Activated effector memory CD4-positive, alpha-beta T cell treated with Interleukin-2 at 50 U/mL for 16 hours (primary cell): Measurements from ENCODE around the gene RSRC2.
A peak's percentile ranks its signal among the peaks of the same experiment; 100 is the strongest.
"Not testable (repeated sequence)": the region's sequence is repeated elsewhere in the genome, so short reads cannot be mapped to it uniquely, and the experiment has no call there.

Experiments
- DNase-seq: peaks from one replicate; pipeline ENCODE4 v3.0.0-alpha.2; 2020

Gene RSRC2

GRCh38 chr12:122526683-122527477 is at the start of gene RSRC2, which contains the start of gene KNTC1:
TSS of gene RSRC2 (minus strand) at chr12:122526936. CDS start at chr12:122526853, 83 bp downstream.
TSS of gene KNTC1 (plus strand) at chr12:122527249. CDS start at chr12:122530064, 2,815 bp downstream.
- DNase-seq, result peak; percentile 97

DNA sequence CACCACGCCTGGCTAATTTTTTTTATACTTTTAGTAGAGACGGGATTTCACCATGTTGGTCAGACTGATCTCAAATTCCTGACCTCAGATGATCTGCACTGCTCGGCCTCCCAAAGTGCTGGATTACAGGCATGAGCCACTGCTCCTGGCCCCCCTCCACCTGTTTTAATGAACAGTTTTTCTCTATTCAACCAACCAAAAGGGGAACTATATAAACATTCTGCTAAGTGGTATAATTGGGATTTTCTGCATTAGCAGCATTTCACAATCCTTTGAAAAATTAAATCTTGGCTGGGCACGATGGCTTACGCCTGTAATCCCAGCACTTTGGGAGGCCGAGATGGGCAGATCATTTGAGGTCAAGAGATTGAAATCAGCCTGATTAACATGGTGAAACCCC is 45.1 kb upstream of the RSRC2 start:
- no peak for DNase-seq

DNA sequence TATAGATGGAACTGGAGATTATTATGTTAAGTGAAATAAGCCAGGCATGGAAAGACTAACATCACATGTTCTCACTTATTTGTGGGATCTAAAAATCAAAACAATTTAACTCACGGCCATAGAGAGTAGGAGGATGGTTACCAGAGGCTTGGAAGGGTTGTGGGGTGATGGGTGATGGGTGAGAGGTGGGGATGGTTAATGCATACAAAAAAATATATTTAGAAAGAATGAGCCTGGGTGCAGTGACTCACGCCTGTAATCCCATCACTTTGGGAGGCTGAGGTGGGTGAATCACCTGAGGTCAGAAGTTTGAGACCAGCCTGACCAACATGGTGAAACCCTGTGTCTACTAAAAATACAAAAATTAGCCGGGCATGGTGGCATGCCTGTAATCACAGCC is 43.3 kb upstream of the RSRC2 start:
- not testable (repeated sequence) for DNase-seq

GRCh38 chr12:122569288-122569687 is 42.6 kb upstream of the RSRC2 start:
- DNase-seq, result no peak

DNA sequence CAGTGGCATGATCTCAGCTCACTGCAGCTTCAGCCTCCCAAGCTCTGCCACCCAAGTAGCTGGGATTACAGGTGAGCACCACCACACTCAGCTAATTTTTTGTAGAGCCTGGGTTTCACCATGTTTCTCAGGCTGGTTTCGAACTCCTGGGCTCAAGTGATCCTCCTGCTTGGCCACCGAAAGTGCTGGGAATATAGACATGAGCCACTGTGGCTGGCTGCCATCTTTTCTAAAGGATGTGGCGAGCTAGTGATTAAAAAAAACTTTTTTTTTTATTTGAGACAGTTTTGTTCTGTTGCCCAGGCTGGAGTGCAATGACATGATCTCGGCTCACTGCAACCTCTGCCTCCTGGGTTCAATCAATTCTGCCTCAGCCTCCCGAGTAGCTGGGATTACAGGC is 40.1 kb upstream of the RSRC2 start:
- DNase-seq, result not testable (repeated sequence)

DNA sequence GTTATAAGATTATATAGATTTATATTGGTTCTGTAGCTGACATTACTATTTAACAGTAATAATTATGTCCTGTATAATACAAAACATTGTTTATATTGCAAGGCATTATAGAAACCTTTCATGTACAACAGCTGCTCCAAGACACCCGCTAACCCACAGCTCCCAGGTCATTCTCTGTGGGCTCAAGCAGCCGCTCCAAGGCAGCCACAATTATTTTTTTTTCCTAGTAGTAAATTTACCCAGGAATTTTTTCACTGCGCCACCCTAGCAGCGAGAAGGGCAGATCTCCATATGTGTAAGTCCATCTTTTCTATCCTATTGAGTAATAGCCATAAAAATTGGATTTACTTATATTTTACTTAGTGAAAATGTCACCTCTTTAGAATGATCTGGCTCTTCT is 36.6 kb upstream of the RSRC2 start:
- DNase-seq, result no peak

DNA sequence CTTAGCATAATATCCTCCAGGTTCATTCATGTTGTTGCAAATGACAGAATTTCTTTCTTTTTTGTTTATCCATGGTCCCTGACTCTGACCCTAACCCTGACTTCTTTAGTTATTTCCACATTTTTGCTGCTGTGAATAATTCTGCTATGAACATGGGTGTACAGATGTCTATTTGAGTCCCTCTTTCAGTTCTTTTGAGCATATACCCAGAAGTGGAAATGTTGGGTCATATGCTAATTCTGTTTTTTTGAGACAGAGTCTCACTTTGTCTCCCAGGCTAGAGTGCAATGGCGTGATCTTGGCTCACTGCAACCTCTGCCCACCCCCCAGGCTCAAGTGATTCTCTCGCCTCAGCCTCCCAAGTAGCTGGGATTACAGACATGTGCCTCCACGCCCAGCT is 33.4 kb upstream of the RSRC2 start:
- no peak for DNase-seq

- no peak for DNase-seq
Measured at GRCh38 chr12:122558745-122559641, 32.3 kb upstream of the RSRC2 start.

DNA sequence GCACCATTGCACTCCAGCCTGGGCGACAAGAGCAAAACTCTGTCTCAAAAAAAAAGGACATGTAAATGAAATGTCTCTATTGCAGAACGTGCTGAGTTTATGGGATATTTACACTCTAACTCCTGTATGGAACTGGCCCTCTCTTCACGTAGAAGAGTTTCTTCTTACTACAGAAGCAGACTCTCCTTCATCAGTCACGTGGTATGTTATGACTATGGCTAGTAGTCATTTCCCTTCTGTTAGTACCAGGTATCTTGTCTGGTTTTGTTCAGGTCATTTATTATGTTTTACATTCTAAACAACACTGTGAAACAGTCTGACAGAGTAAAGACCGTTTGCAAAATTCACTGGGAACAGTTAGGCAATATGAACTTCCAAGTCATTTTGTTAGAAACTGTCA is 20.6 kb upstream of the RSRC2 start:
- DNase-seq, result no peak

- no peak for DNase-seq
Measured at GRCh38 chr12:122545855-122546254, 19.1 kb upstream of the RSRC2 start.

DNA sequence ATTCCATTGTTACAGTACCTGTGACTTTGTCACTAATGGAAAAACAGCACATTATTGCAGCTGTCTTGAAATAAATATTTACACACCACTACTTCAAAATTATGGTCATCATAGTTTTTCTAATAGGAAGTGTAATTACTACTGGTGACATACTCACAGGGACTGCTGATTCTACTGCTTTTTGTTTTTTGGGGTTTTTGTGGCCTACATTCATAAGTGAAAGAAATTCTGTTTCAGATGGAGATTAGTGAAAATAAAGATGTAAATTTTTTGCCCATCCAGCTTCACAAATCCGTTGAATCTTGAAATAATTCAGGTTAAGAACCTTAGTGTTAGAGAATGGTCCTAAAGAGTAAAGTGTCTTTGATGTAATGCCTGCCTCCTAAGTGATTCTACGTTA is 17.8 kb upstream of the RSRC2 start:
- no peak for DNase-seq

GRCh38 chr12:122538496-122538895 is 11.8 kb upstream of the RSRC2 start:
- DNase-seq, result no peak

DNA sequence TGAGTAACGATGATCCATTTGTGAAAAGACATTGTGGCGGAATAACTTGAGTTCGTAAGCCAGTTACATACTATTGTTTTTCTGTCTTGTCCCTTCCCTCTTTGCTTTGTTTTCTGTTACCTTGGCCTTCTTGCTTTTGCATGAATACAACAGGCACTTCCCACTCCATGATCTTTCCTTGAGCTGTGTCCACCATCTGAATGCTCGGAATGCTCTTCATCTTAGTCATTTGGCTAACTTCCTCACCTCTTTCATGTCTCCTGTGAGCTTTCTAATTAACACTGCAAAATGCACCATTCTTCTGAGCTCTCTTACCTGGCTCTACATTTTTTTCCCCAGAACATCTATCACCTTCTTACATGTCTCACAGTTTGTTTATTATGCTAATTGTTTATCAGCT is 10.3 kb upstream of the RSRC2 start:
- DNase-seq, result no peak

DNA sequence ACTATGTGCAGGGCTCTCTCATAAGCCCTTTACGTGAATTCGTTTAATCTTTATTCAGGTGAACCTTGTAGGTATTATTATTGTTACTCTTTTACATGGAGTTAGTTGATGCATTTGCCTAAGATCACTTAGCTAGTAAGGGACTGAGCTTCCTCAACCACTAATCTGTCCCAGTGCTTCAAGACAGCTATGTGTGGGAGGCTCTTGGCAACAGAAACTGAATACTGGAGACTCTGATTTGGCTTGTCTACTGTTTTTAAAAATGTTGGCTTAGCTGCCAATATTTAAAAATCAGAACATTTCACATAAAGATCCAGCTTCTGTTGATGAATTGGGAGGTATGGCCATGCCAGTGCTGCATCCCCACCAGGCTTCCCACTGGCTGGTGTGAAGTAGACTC is 7.1 kb upstream of the RSRC2 start:
- DNase-seq, result no peak

DNA sequence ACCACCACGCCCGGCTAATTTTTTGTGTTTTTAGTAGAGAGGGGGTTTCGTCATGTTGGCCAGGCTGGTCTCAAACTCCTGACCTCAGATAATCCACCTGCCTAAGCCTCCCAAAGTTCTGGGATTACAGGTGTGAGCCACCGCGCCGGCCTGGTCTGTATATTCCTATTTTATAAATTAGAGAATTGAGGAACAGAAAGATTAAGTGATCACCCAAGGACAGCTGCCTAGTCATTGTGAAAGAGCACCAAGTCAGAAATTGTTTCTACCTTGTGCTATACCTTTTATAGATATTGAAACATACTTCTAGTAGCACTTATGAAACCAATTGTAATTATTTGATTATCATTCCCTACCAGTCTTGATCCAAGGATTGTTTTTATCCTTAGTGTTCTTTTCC is 2.3 kb upstream of the RSRC2 start:
- DNase-seq, result no peak

DNA sequence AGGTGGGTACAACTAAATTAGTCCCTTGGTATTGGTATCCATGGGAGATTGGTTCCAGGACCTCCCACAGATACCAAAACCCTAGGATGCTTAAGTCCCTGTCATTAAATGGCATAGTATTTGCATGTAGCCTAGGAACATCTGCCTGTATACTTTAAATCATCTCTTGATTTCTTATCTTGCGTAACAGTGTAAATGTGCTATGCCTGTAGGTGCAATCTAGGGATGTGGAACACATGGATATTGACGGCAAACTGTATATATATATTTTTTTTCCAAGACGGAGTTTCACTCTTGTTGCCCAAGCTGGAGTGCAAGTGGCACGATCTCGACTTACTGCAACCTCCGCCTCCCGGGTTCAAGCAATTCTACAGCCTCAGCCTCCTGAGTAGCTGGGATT is 1.8 kb upstream of the RSRC2 start:
- DNase-seq, result no peak

- DNase-seq, result peak; percentile 12
Measured at GRCh38 chr12:122527478-122527944, 775 bp upstream of the RSRC2 start.

- no peak for DNase-seq
Measured at GRCh38 chr12:122523846-122524718, 2.7 kb downstream of the RSRC2 start.

DNA sequence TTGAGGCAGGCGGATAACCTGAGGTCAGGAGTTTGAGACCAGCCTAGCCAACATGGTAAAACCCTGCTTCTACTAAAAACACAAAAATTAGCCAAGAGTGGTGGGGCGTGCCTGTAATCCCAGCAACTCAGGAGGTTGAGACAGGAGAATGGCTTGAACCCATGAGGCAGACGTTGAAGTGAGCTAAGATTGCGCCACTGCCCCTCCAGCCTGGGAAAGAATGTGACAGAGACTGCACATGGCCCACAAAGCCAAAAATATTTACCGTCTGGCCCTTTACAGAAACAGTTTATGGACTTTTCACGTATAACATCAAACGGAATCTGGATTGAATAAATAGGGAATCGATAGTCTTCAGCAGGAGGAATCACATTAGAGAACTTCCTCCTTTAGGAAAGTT is 3.5 kb downstream of the RSRC2 start:
- no peak for DNase-seq

- DNase-seq, result no peak
Measured at GRCh38 chr12:122520676-122521075, 6.1 kb downstream of the RSRC2 start.

DNA sequence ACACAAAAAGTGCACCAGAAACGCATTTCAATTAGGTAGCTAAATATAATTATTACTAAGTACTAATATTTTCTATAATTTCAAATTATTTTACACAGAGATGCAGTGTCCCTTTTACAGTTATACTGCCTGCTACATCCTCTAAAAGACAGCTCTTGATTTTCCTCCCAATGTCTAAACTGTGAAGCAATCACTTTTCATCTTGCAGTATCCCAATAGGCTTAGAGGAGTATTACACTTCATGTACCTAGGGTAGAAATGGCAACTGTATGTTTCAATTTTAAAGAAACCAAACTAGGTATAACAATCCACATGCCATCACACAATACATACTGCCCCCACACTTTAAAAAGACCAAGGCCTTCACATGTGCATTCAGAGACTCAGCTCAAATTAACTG is 7.3 kb downstream of the RSRC2 start:
- no peak for DNase-seq

DNA sequence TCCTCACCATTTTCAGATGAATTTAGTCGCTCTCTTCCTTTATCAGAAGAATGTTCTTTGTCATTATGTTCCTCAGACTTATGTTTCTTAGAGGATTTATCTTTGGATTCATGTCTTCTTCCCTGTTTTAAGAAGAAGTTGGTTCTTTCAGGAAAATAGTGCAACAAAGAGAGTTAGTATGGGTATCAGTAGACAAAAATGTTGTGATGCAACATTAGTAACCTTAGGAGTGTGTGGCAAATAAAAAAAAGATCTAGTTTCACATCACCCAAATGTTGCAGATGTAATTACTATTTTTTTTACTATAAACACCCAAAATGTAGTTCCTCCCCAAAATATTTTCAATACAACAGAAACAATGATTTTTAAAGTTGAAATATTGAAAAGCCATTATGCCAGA is 7.8 kb downstream of the RSRC2 start:
- no peak for DNase-seq

DNA sequence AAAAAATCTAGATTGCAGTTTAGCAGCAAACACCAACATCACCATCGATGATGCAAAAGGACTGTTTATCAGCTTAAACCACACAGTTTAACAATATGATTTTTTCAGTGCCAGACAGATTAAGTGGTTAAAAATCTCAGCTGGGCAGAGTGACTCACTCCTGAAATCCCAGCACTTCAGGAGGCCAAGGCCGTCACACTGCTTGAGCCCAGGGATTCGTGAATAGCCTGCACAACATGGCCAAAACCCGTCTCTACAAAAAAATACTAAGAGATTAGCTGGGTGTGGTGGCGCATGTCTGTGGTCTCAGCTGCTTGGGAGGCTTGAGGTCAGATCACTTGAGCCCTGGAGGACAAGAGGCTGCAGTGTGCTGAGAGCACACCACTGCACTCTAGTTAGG is 8.9 kb downstream of the RSRC2 start:
- no peak for DNase-seq
